Liver (tissue), 9 donors: ENCODE measurements around the gene BRSK2. TPM values are rescaled to one million over a fixed set of nuclear protein-coding genes. Genes with fewer than 3 reads are reported as not detected.

Experiments used
- DNase-seq: peaks from one replicate; pipeline ENCODE4 v3.0.0-alpha.2; 2017; ENCODE audit warnings: low spot score
- H3K27ac ChIP-seq, 2 donors: one replicate each; pipeline ENCODE4 v1.7.0; 2013; ENCODE audit warnings: inconsistent platforms in 2 of 2, low read length in 2 of 2, control low read depth in 1 of 2, low read depth in 1 of 2, mild to moderate bottlenecking in 1 of 2
- H3K27me3 ChIP-seq, 4 donors: one replicate each; pipeline versions ENCODE4 v1.6.1 to v1.7.0; 2013; ENCODE audit warnings: low read length in 3 of 4, inconsistent platforms in 1 of 4, mild to moderate bottlenecking in 1 of 4, moderate library complexity in 1 of 4; ENCODE audit not compliant: control insufficient read depth in 4 of 4, insufficient read depth in 4 of 4
- H3K36me3 ChIP-seq, 4 donors: one replicate each; pipeline versions ENCODE4 v1.6.1 to v1.7.0; 2013; ENCODE audit warnings: low read length in 3 of 4, mild to moderate bottlenecking in 3 of 4, low read depth in 1 of 4, moderate library complexity in 1 of 4; ENCODE audit not compliant: control insufficient read depth in 4 of 4, insufficient read depth in 3 of 4
- H3K4me1 ChIP-seq, 4 donors: one replicate each; pipeline versions ENCODE4 v1.6.1 to v1.7.0; 2013; ENCODE audit warnings: low read length in 3 of 4, mild to moderate bottlenecking in 3 of 4, moderate library complexity in 1 of 4; ENCODE audit not compliant: control insufficient read depth in 4 of 4, insufficient read depth in 4 of 4
- H3K4me3 ChIP-seq, 3 donors: one replicate each; pipeline versions ENCODE4 v1.6.1 to v1.7.0; 2013; ENCODE audit warnings: low read length in 3 of 3, control low read depth in 1 of 3, low read depth in 1 of 3, mild to moderate bottlenecking in 1 of 3
- H3K9ac ChIP-seq, 2 donors: one replicate each; pipeline ENCODE4 v1.7.0; 2013; ENCODE audit warnings: low read length in 2 of 2, mild to moderate bottlenecking in 2 of 2, moderate library complexity in 2 of 2, control low read depth in 1 of 2, low read depth in 1 of 2
- H3K9me3 ChIP-seq, 4 donors: one replicate each; pipeline versions ENCODE4 v1.6.1 to v1.7.0; 2013; ENCODE audit warnings: low read length in 3 of 4; ENCODE audit not compliant: control insufficient read depth in 4 of 4
- EGR1 ChIP-seq, 2 donors: IDR thresholded peaks; 2 replicates each; pipeline ENCODE4 v1.6.1; 2016 to 2018; ENCODE audit warnings: antibody characterized with exemption in 2 of 2, low read depth in 2 of 2
- FOXA1 ChIP-seq: IDR thresholded peaks from 2 replicates; pipeline ENCODE4 v1.6.1; 2016; ENCODE audit warnings: antibody characterized with exemption
- FOXA2 ChIP-seq: IDR thresholded peaks from 2 replicates; pipeline ENCODE4 v1.6.1; 2016; ENCODE audit warnings: antibody characterized with exemption
- GABPA ChIP-seq, 2 donors: IDR thresholded peaks in 1 of 2; conservative IDR thresholded peaks in 1 of 2; 2 replicates each; pipeline ENCODE4 v1.6.1; 2016; ENCODE audit warnings: antibody characterized with exemption in 2 of 2, mild to moderate bottlenecking in 1 of 2, moderate library complexity in 1 of 2
- HNF4A ChIP-seq, 2 donors: conservative IDR thresholded peaks; 2 replicates each; pipeline ENCODE4 v1.6.1; 2016; ENCODE audit warnings: antibody characterized with exemption in 2 of 2, mild to moderate bottlenecking in 2 of 2
- HNF4G ChIP-seq: IDR thresholded peaks from 2 replicates; pipeline ENCODE4 v1.6.1; 2016; ENCODE audit warnings: antibody characterized with exemption
- JUND ChIP-seq, 2 donors: IDR thresholded peaks; 2 replicates each; pipeline ENCODE4 v1.6.1; 2016; ENCODE audit warnings: antibody characterized with exemption in 2 of 2
- NR2F2 ChIP-seq: IDR thresholded peaks from 2 replicates; pipeline ENCODE4 v1.6.1; 2016; ENCODE audit warnings: antibody characterized with exemption
- RAD21 ChIP-seq, 2 donors: IDR thresholded peaks; 2 replicates each; pipeline ENCODE4 v1.6.1; 2016; ENCODE audit warnings: antibody characterized with exemption in 2 of 2, mild to moderate bottlenecking in 2 of 2
- RXRA ChIP-seq, 2 donors: IDR thresholded peaks; 2 replicates each; pipeline ENCODE4 v1.6.1; 2017 to 2018; ENCODE audit warnings: antibody characterized with exemption in 2 of 2, mild to moderate bottlenecking in 1 of 2
- SP1 ChIP-seq: IDR thresholded peaks from 2 replicates; pipeline ENCODE4 v1.6.1; 2018; ENCODE audit warnings: antibody characterized with exemption, mild to moderate bottlenecking
- TAF1 ChIP-seq: conservative IDR thresholded peaks from 2 replicates; pipeline ENCODE4 v1.6.1; 2016; ENCODE audit warnings: antibody characterized with exemption, mild to moderate bottlenecking
- YY1 ChIP-seq: IDR thresholded peaks from 2 replicates; pipeline ENCODE4 v1.6.1; 2016; ENCODE audit warnings: antibody characterized with exemption, mild to moderate bottlenecking
- WGBS: extraction: QIAGEN DNeasy Blood & Tissue Kit; methylation state at CpG from one replicate; pipeline ENCODE4 v1.1.7; 2013; 5-methylcytosine and 5-hydroxymethylcytosine counted together
- polyA plus RNA-seq, 2 donors: library from polyadenylated mRNA; stranded (reverse) in 1 of 2; unstranded in 1 of 2; fragments of 200-250 nt in 1 of 2; fragments of >200 nt in 1 of 2; fragmentation: Nextera tagmentation in 1 of 2; extraction: Ambion mirVana in 1 of 2; gene quantifications; one replicate each; pipeline versions ENCODE4 v1.2.1 to v1.2.3, GENCODE V29; 2013 to 2015
- total RNA-seq, 2 donors: library from RNA; depleted of rRNA; stranded (reverse); fragments of >200 nt; gene quantifications; one replicate each; pipeline ENCODE4 v1.2.3, GENCODE V29; 2014
- TF ChIP-seq, protein P1 (sequence below): fragments of 150-350 bp; IDR thresholded peaks from 2 replicates; pipeline ENCODE4 v1.5.1; 2017; ENCODE audit warnings: improper control_type of control experiment, low read depth, low read length; ENCODE audit not compliant: missing input control
- TF ChIP-seq, protein P2 (sequence below): IDR thresholded peaks from 2 replicates; pipeline ENCODE4 v1.6.1; 2016; ENCODE audit warnings: antibody characterized with exemption
- TF ChIP-seq, protein P3 (sequence below): IDR thresholded peaks from 2 replicates; pipeline ENCODE4 v1.6.1; 2016; ENCODE audit warnings: antibody characterized with exemption, mild to moderate bottlenecking
- TF ChIP-seq, protein P4 (sequence below): IDR thresholded peaks from 2 replicates; pipeline ENCODE4 v1.6.1; 2016; ENCODE audit warnings: antibody characterized with exemption
- TF ChIP-seq, protein P5 (sequence below): IDR thresholded peaks from 2 replicates; pipeline ENCODE4 v1.6.1; 2016; ENCODE audit warnings: antibody characterized with exemption
- donor health status: healthy.
- donor health status: healthy.
- donor health status: healthy.
- donor health status: healthy.
- donor health status: healthy.

BRSK2 gene
- total and polyA plus RNA-seq, 4 donors = 0.05 to 0.17 TPM; not detected in 2

DNA sequence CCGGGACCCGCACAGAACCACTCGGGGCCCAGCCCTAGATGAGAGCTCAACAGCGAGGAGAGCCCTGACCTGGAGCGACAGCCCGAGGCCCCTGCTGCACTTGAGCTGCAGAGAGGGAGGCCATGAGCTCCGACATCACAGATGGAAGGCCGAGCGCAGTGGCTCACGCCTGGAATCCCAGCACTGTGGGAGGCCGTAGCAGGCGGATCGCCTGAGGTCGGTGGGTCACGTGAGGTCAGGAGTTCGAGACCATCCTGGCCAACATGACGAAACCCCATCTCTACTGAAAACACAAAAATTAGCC, 13.8 kb upstream of the BRSK2 start:
- Histone ChIP-seq H3K4me1 (no peaks in the 10 kb centered on the region), H3K27ac (no peak overlapping the region), H3K27me3 (no peaks in the 10 kb centered on the region), H3K36me3 (peaks cover 0 to 1% (median 0%) of the 10 kb centered on the region in 4 donors), H3K9me3 (peaks cover 0 to 2% (median 0%) of the 10 kb centered on the region in 4 donors), H3K9ac (no peak overlapping the region), H3K4me3 (no peak overlapping the region)
- no peak for DNase-seq
- WGBS = 84% methylated on average over 17 of the region's 17 CpGs
- no peak for TF ChIP-seq HNF4G
- TF ChIP-seq, protein P1, sequence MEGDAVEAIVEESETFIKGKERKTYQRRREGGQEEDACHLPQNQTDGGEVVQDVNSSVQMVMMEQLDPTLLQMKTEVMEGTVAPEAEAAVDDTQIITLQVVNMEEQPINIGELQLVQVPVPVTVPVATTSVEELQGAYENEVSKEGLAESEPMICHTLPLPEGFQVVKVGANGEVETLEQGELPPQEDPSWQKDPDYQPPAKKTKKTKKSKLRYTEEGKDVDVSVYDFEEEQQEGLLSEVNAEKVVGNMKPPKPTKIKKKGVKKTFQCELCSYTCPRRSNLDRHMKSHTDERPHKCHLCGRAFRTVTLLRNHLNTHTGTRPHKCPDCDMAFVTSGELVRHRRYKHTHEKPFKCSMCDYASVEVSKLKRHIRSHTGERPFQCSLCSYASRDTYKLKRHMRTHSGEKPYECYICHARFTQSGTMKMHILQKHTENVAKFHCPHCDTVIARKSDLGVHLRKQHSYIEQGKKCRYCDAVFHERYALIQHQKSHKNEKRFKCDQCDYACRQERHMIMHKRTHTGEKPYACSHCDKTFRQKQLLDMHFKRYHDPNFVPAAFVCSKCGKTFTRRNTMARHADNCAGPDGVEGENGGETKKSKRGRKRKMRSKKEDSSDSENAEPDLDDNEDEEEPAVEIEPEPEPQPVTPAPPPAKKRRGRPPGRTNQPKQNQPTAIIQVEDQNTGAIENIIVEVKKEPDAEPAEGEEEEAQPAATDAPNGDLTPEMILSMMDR = no peak
- TF ChIP-seq EGR1 (IDR thresholded peaks at IDR 0.05; ENCODE audit: low read depth in 2 of 2) = no peak
- TF ChIP-seq, protein P2, sequence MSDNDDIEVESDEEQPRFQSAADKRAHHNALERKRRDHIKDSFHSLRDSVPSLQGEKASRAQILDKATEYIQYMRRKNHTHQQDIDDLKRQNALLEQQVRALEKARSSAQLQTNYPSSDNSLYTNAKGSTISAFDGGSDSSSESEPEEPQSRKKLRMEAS = no peak
- no peak for TF ChIP-seq FOXA2
- TF ChIP-seq, protein P3, sequence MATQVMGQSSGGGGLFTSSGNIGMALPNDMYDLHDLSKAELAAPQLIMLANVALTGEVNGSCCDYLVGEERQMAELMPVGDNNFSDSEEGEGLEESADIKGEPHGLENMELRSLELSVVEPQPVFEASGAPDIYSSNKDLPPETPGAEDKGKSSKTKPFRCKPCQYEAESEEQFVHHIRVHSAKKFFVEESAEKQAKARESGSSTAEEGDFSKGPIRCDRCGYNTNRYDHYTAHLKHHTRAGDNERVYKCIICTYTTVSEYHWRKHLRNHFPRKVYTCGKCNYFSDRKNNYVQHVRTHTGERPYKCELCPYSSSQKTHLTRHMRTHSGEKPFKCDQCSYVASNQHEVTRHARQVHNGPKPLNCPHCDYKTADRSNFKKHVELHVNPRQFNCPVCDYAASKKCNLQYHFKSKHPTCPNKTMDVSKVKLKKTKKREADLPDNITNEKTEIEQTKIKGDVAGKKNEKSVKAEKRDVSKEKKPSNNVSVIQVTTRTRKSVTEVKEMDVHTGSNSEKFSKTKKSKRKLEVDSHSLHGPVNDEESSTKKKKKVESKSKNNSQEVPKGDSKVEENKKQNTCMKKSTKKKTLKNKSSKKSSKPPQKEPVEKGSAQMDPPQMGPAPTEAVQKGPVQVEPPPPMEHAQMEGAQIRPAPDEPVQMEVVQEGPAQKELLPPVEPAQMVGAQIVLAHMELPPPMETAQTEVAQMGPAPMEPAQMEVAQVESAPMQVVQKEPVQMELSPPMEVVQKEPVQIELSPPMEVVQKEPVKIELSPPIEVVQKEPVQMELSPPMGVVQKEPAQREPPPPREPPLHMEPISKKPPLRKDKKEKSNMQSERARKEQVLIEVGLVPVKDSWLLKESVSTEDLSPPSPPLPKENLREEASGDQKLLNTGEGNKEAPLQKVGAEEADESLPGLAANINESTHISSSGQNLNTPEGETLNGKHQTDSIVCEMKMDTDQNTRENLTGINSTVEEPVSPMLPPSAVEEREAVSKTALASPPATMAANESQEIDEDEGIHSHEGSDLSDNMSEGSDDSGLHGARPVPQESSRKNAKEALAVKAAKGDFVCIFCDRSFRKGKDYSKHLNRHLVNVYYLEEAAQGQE = no peak
- no peak for TF ChIP-seq NR2F2
- no peak for TF ChIP-seq SP1
- no peak for TF ChIP-seq YY1
- TF ChIP-seq, protein P4, sequence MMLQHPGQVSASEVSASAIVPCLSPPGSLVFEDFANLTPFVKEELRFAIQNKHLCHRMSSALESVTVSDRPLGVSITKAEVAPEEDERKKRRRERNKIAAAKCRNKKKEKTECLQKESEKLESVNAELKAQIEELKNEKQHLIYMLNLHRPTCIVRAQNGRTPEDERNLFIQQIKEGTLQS = no peak

DNA sequence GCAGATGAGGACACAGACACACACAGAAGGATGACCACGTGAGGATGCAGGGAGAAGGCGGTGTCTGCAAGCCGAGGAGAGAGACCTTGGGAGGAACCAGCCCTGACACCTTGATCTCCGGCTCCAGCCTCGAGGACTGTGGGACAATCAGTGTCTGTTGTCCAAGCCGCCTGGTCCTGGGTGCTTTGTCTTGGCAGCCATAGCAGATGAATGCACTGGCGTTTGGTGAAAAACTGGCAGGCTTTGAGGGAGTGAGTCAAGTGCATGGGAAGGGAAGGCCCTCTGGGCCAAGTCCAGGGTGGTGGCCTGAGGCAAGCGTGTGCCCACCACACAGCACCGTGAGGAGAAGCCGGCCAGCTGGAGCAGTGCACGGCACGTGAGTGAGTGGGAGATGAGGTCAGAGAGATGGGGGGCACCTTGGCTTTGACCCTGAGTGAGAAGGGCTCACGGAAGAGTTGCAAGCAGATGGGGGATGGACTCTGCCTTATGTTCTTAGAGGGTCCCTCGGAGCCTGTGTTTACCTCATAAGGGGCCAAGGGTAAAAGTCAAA, 12.4 kb upstream of the BRSK2 start:
- Histone ChIP-seq H3K36me3 (peaks cover 0 to 1% (median 0%) of the 10 kb centered on the region in 4 donors), H3K4me3 (no peak overlapping the region), H3K27me3 (no peaks in the 10 kb centered on the region), H3K27ac (no peak overlapping the region), H3K9me3 (peaks cover 0 to 2% (median 0%) of the 10 kb centered on the region in 4 donors), H3K9ac (no peak overlapping the region), H3K4me1 (no peaks in the 10 kb centered on the region)
- TF ChIP-seq, protein P1 = no peak
- TF ChIP-seq TAF1 = no peak
- TF ChIP-seq HNF4A (conservative IDR thresholded peaks at IDR 0.05) = no peak
- TF ChIP-seq SP1 = no peak
- TF ChIP-seq HNF4G = no peak
- TF ChIP-seq EGR1 (IDR thresholded peaks at IDR 0.05; ENCODE audit: low read depth in 2 of 2) = no peak
- no peak for TF ChIP-seq GABPA (IDR thresholded peaks at IDR 0.05 in 1 of 2, conservative IDR thresholded peaks at IDR 0.05 in 1 of 2)
- no peak for TF ChIP-seq RXRA (IDR thresholded peaks at IDR 0.05)
- TF ChIP-seq JUND (IDR thresholded peaks at IDR 0.05) = no peak
- TF ChIP-seq FOXA2 = no peak
- TF ChIP-seq, protein P4 = no peak
- TF ChIP-seq RAD21 (IDR thresholded peaks at IDR 0.05) = no peak
- TF ChIP-seq, protein P5, sequence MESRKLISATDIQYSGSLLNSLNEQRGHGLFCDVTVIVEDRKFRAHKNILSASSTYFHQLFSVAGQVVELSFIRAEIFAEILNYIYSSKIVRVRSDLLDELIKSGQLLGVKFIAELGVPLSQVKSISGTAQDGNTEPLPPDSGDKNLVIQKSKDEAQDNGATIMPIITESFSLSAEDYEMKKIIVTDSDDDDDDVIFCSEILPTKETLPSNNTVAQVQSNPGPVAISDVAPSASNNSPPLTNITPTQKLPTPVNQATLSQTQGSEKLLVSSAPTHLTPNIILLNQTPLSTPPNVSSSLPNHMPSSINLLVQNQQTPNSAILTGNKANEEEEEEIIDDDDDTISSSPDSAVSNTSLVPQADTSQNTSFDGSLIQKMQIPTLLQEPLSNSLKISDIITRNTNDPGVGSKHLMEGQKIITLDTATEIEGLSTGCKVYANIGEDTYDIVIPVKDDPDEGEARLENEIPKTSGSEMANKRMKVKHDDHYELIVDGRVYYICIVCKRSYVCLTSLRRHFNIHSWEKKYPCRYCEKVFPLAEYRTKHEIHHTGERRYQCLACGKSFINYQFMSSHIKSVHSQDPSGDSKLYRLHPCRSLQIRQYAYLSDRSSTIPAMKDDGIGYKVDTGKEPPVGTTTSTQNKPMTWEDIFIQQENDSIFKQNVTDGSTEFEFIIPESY = no peak
- TF ChIP-seq FOXA1 = no peak
- no peak for TF ChIP-seq NR2F2
- no peak for DNase-seq
- 82% methylated on average over 14 of the region's 14 CpGs for WGBS
